ENCODE measurements around the gene SYT2.

SYT2 gene

DNA sequence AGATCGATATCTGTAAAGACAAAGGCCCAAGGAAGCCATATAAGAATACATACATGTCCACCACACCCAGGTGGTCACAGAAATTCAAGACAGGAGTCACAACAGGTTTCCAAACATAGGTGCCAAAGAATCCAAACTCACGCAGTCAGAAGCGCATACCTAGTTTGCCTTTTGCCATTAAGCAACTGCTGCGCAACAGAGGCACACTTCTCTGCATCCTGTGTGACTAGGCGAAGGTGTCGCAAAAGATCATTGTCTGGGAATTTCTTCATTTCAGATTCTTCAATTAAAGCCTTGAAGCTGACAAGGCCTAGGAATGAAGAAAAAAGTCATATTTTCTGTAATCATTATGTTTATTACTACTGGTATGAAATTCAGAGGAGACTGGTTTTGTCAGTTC, 32.2 kb upstream of the SYT2 start:
- H3K4me3 ChIP-seq (ENCODE audit: low read depth in 1 of 2, low read length in 2 of 2) = no peak overlapping the region

DNA sequence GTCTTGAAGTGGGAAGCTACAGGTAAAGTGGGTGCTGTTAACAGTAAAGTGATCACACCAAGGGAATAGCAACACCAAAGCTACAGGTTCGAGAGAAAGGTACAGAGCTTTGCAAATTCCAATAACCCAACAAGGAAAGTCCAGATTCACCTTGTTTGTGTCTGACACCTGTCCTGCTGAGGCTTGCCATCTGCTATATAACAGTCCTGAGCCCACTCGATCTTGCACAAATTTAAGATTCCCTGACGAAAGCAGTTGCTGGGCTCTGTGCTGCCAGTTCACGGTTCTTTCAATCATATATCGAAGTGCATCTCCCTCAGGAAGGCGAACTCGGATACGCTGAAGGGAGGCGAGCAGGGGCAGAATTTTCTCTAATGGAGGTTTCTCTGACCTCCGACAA, 23.0 kb upstream of the SYT2 start:
- Histone ChIP-seq H3K27me3 (ENCODE audit: insufficient read depth, low read length, poor library complexity) (peaks cover 18% of the 10 kb centered on the region), H3K4me2 (ENCODE audit: insufficient read depth, low read length) (no peak overlapping the region), H3K79me2 (ENCODE audit: insufficient read depth, low read length) (no peaks in the 10 kb centered on the region), H3K9me3 (ENCODE audit: insufficient read depth, low read length, severe bottlenecking) (no peaks in the 10 kb centered on the region), H4K20me1 (ENCODE audit: insufficient read depth, low read length) (no peaks in the 10 kb centered on the region), H3K9ac (ENCODE audit: low read depth, low read length) (no peak overlapping the region), H3K4me3 (ENCODE audit: low read depth in 1 of 2, low read length in 2 of 2) (no peak overlapping the region), H3K36me3 (ENCODE audit: insufficient read depth, low read length) (no peaks in the 10 kb centered on the region), H3K4me1 (ENCODE audit: insufficient read depth, low read length) (no peaks in the 10 kb centered on the region), H3K27ac (ENCODE audit: low read length) (no peak overlapping the region), H2AFZ (ENCODE audit: low read depth, low read length) (no peak overlapping the region)
- DNase-seq (no peak), ATAC-seq (ENCODE audit: insufficient read depth, low read depth) (no peak)
- no peak for TF ChIP-seq EZH2 (IDR thresholded peaks at IDR 0.05; ENCODE audit: borderline replicate concordance, low read depth, low read length, severe bottlenecking)
- TF ChIP-seq, protein P1, sequence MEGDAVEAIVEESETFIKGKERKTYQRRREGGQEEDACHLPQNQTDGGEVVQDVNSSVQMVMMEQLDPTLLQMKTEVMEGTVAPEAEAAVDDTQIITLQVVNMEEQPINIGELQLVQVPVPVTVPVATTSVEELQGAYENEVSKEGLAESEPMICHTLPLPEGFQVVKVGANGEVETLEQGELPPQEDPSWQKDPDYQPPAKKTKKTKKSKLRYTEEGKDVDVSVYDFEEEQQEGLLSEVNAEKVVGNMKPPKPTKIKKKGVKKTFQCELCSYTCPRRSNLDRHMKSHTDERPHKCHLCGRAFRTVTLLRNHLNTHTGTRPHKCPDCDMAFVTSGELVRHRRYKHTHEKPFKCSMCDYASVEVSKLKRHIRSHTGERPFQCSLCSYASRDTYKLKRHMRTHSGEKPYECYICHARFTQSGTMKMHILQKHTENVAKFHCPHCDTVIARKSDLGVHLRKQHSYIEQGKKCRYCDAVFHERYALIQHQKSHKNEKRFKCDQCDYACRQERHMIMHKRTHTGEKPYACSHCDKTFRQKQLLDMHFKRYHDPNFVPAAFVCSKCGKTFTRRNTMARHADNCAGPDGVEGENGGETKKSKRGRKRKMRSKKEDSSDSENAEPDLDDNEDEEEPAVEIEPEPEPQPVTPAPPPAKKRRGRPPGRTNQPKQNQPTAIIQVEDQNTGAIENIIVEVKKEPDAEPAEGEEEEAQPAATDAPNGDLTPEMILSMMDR (IDR thresholded peaks at IDR 0.05; ENCODE audit: borderline replicate concordance, extremely low read depth, low read length, poor library complexity, severe bottlenecking) = no peak

More for the DNA sequence above, 32.2 kb upstream of the SYT2 start:
- no peak for DNase-seq
- Histone ChIP-seq H3K27me3 (ENCODE audit: insufficient read depth, low read length, poor library complexity) (peaks cover 3% of the 10 kb centered on the region), H3K4me1 (ENCODE audit: insufficient read depth, low read length) (no peaks in the 10 kb centered on the region), H3K27ac (ENCODE audit: low read length) (no peak overlapping the region), H3K36me3 (ENCODE audit: insufficient read depth, low read length) (no peaks in the 10 kb centered on the region), H3K79me2 (ENCODE audit: insufficient read depth, low read length) (no peaks in the 10 kb centered on the region), H3K9ac (ENCODE audit: low read depth, low read length) (no peak overlapping the region), H4K20me1 (ENCODE audit: insufficient read depth, low read length) (no peaks in the 10 kb centered on the region), H3K9me3 (ENCODE audit: insufficient read depth, low read length, severe bottlenecking) (no peaks in the 10 kb centered on the region), H3K4me2 (ENCODE audit: insufficient read depth, low read length) (no peak overlapping the region), H2AFZ (ENCODE audit: low read depth, low read length) (no peak overlapping the region)
- TF ChIP-seq, protein P1 (IDR thresholded peaks at IDR 0.05; ENCODE audit: borderline replicate concordance, extremely low read depth, low read length, poor library complexity, severe bottlenecking) = no peak
- TF ChIP-seq EZH2 (IDR thresholded peaks at IDR 0.05; ENCODE audit: borderline replicate concordance, low read depth, low read length, severe bottlenecking) = no peak
- ATAC-seq (ENCODE audit: insufficient read depth, low read depth) = no peak

DNA sequence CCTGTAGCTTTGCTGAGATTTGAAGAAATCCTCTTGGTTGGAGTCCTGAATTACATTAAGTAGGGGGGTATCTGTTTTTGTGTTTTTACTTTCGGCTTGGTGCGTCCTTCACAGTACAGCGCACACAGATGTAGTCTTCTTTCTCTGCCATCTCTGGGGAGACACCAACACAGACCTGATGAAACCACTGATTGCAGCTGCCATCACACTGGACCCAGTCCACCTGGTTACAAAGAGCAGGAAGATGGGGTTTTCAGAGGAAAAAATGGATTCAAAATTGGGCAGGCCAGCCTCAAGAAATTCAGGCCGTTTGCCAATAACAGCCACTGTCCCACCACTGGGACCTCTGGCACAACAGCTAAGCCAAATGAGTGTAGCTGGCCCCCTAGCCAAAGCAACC, 18.7 kb upstream of the SYT2 start:
- no peaks in the 10 kb centered on the region for H3K9me3 ChIP-seq (ENCODE audit: insufficient read depth, low read length, severe bottlenecking)
- H3K27ac ChIP-seq (ENCODE audit: low read length) = no peak overlapping the region
- no peak for DNase-seq
- no peak overlapping the region for H3K4me2 ChIP-seq (ENCODE audit: insufficient read depth, low read length)
- no peaks in the 10 kb centered on the region for H3K36me3 ChIP-seq (ENCODE audit: insufficient read depth, low read length)
- no peak for TF ChIP-seq EZH2 (IDR thresholded peaks at IDR 0.05; ENCODE audit: borderline replicate concordance, low read depth, low read length, severe bottlenecking)
- TF ChIP-seq, protein P1 (IDR thresholded peaks at IDR 0.05; ENCODE audit: borderline replicate concordance, extremely low read depth, low read length, poor library complexity, severe bottlenecking) = no peak
- H3K4me1 ChIP-seq (ENCODE audit: insufficient read depth, low read length) = no peaks in the 10 kb centered on the region
- no peak overlapping the region for H3K9ac ChIP-seq (ENCODE audit: low read depth, low read length)
- ATAC-seq (ENCODE audit: insufficient read depth, low read depth) = no peak
- no peak overlapping the region for H3K4me3 ChIP-seq (ENCODE audit: low read depth in 1 of 2, low read length in 2 of 2)
- H3K79me2 ChIP-seq (ENCODE audit: insufficient read depth, low read length) = no peaks in the 10 kb centered on the region
- H2AFZ ChIP-seq (ENCODE audit: low read depth, low read length) = no peak overlapping the region
- peaks cover 35% of the 10 kb centered on the region for H3K27me3 ChIP-seq (ENCODE audit: insufficient read depth, low read length, poor library complexity)
- no peaks in the 10 kb centered on the region for H4K20me1 ChIP-seq (ENCODE audit: insufficient read depth, low read length)

DNA sequence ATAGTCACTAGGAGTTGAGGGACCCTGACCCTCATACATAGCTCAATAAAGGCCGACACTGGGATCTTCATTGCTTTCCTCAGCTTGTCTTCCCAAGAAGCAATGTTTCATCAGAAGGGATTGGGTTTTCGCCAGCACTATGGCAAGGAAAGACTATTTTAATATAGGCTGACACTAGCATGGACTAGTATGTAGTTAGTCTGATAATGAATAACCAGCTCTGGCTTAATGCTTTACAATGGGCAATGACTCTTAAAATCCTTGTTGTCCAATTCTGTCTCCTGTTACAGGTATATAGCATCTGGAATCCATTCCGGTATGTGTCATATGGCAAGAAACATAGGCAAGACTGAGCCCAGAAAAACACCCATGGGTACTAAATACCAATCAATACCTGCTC, 15.3 kb upstream of the SYT2 start:
- no peak overlapping the region for H3K4me2 ChIP-seq (ENCODE audit: insufficient read depth, low read length)
- ATAC-seq (ENCODE audit: insufficient read depth, low read depth) = no peak
- H3K27ac ChIP-seq (ENCODE audit: low read length) = no peak overlapping the region
- no peak overlapping the region for H3K9ac ChIP-seq (ENCODE audit: low read depth, low read length)
- DNase-seq = no peak
- no peaks in the 10 kb centered on the region for H3K4me1 ChIP-seq (ENCODE audit: insufficient read depth, low read length)
- no peak overlapping the region for H3K4me3 ChIP-seq (ENCODE audit: low read depth in 1 of 2, low read length in 2 of 2)
- H4K20me1 ChIP-seq (ENCODE audit: insufficient read depth, low read length) = no peaks in the 10 kb centered on the region
- H3K27me3 ChIP-seq (ENCODE audit: insufficient read depth, low read length, poor library complexity) = peaks cover 26% of the 10 kb centered on the region
- H2AFZ ChIP-seq (ENCODE audit: low read depth, low read length) = no peak overlapping the region
- H3K36me3 ChIP-seq (ENCODE audit: insufficient read depth, low read length) = no peaks in the 10 kb centered on the region
- no peaks in the 10 kb centered on the region for H3K9me3 ChIP-seq (ENCODE audit: insufficient read depth, low read length, severe bottlenecking)
- no peaks in the 10 kb centered on the region for H3K79me2 ChIP-seq (ENCODE audit: insufficient read depth, low read length)
- TF ChIP-seq EZH2 (IDR thresholded peaks at IDR 0.05; ENCODE audit: borderline replicate concordance, low read depth, low read length, severe bottlenecking) = no peak
- TF ChIP-seq, protein P1 (IDR thresholded peaks at IDR 0.05; ENCODE audit: borderline replicate concordance, extremely low read depth, low read length, poor library complexity, severe bottlenecking) = no peak

All from DND-41 (cell line).